Type B pancreatic cell (in vitro differentiated cells): ENCODE measurements around the gene TPSG1. TPM values are rescaled to one million over a fixed set of nuclear protein-coding genes. Genes with fewer than 3 reads are reported as not detected.
A peak's percentile ranks its signal among the peaks of the same experiment; 100 is the strongest.

Source experiments
- DNase-seq: peaks from one replicate; pipeline ENCODE4 v3.0.0; 2021; ENCODE audit warnings: mixed read lengths; ENCODE audit not compliant: unreplicated experiment; ENCODE audit errors: extremely low spot score
- H3K27ac Mint-ChIP-seq: 2 replicates; pipeline ENCODE4 v1.8.0; 2021; ENCODE audit warnings: mild to moderate bottlenecking, mixed read lengths
- H3K27me3 Mint-ChIP-seq: 2 replicates; pipeline ENCODE4 v1.8.0; 2021; ENCODE audit warnings: mixed read lengths
- H3K36me3 Mint-ChIP-seq: 2 replicates; pipeline ENCODE4 v1.8.0; 2021; ENCODE audit warnings: mixed read lengths
- H3K4me1 Mint-ChIP-seq: one replicate; pipeline ENCODE4 v1.8.0; 2021; ENCODE audit warnings: mixed read lengths; ENCODE audit not compliant: unreplicated experiment
- H3K4me3 Mint-ChIP-seq: 2 replicates; pipeline ENCODE4 v1.8.0; 2021; ENCODE audit warnings: mild to moderate bottlenecking, mixed read lengths
- H3K9me3 Mint-ChIP-seq: 2 replicates; pipeline ENCODE4 v1.8.0; 2021; ENCODE audit warnings: mixed read lengths
- CTCF ChIP-seq: fragments of 200-600 bp; sonication (generic); conservative IDR thresholded peaks from 2 replicates; pipeline ENCODE4 v1.5.0; 2021; ENCODE audit warnings: antibody characterized with exemption, mild to moderate bottlenecking
- total RNA-seq: library from RNA; stranded (reverse); gene quantifications from 2 replicates; pipeline ENCODE4 v1.2.1, GENCODE V29; 2021; ENCODE audit warnings: low replicate concordance

The TPSG1 gene
- total RNA-seq, 1 donor from 2014 or later, result not detected

- Mint-ChIP-seq H3K36me3 (no peaks in the 10 kb centered on the region), H3K27me3 (no peaks in the 10 kb centered on the region), H3K4me3 (no peak overlapping the region), H3K27ac (no peak overlapping the region), H3K9me3 (no peaks in the 10 kb centered on the region), H3K4me1 (no peaks in the 10 kb centered on the region)
- peak; percentile 32 for TF ChIP-seq CTCF
- no peak for DNase-seq
These were observed 40.8 kb downstream of the TPSG1 start for GRCh38 chr16:1184156-1184868.

GRCh38 chr16:1182950-1183907, 41.8 kb downstream of the TPSG1 start:
- Mint-ChIP-seq H3K4me3 (peak overlapping the region; percentile 7), H3K4me1 (no peaks in the 10 kb centered on the region), H3K27ac (no peak overlapping the region), H3K27me3 (no peaks in the 10 kb centered on the region), H3K9me3 (no peaks in the 10 kb centered on the region), H3K36me3 (no peaks in the 10 kb centered on the region)
- no peak for DNase-seq
- no peak for TF ChIP-seq CTCF

GRCh38 chr16:1182316-1182671, 42.8 kb downstream of the TPSG1 start:
- Mint-ChIP-seq H3K36me3 (no peaks in the 10 kb centered on the region), H3K27ac (no peak overlapping the region), H3K4me1 (no peaks in the 10 kb centered on the region), H3K27me3 (no peaks in the 10 kb centered on the region), H3K4me3 (no peak overlapping the region), H3K9me3 (no peaks in the 10 kb centered on the region)
- TF ChIP-seq CTCF, result no peak
- DNase-seq, result no peak

- no peak for DNase-seq
- H3K4me3 Mint-ChIP-seq, result no peak overlapping the region
- no peaks in the 10 kb centered on the region for H3K36me3 Mint-ChIP-seq
- no peaks in the 10 kb centered on the region for H3K9me3 Mint-ChIP-seq
- peak; percentile 34 for TF ChIP-seq CTCF
- H3K27ac Mint-ChIP-seq, result peak overlapping the region; percentile 50
- no peaks in the 10 kb centered on the region for H3K27me3 Mint-ChIP-seq
- no peaks in the 10 kb centered on the region for H3K4me1 Mint-ChIP-seq
These were observed 43.4 kb downstream of the TPSG1 start for GRCh38 chr16:1181404-1182315.
